Ishikawa (cell line): ENCODE measurements around the gene TMBIM6.

Experiments used
- CEBPB ChIP-seq: IDR thresholded peaks from 2 replicates; pipeline ENCODE4 v1.6.1; 2012
- CREB1 ChIP-seq: IDR thresholded peaks from 2 replicates; pipeline ENCODE4 v1.6.1; 2012; ENCODE audit warnings: low read depth
- EGR1 ChIP-seq: IDR thresholded peaks from 2 replicates; pipeline ENCODE4 v1.6.1; 2012
- EP300 ChIP-seq: IDR thresholded peaks from 2 replicates; pipeline ENCODE4 v1.6.1; 2012; ENCODE audit warnings: borderline replicate concordance
- FOXM1 ChIP-seq: IDR thresholded peaks from 2 replicates; pipeline ENCODE4 v1.6.1; 2012; ENCODE audit warnings: low read depth, borderline replicate concordance
- MAX ChIP-seq: IDR thresholded peaks from 2 replicates; pipeline ENCODE4 v1.6.1; 2012
- NFIC ChIP-seq: IDR thresholded peaks from 2 replicates; pipeline ENCODE4 v1.6.1; 2012
- RAD21 ChIP-seq: IDR thresholded peaks from 2 replicates; pipeline ENCODE4 v1.6.1; 2012; ENCODE audit warnings: low read depth
- REST ChIP-seq: IDR thresholded peaks from 2 replicates; pipeline ENCODE4 v1.6.1; 2012; ENCODE audit warnings: low read depth, mild to moderate bottlenecking
- TAF1 ChIP-seq: IDR thresholded peaks from 2 replicates; pipeline ENCODE4 v1.6.1; 2012; ENCODE audit warnings: low read depth, mild to moderate bottlenecking
- TCF12 ChIP-seq: IDR thresholded peaks from 2 replicates; pipeline ENCODE4 v1.6.1; 2012; ENCODE audit warnings: low read depth
- TEAD4 ChIP-seq: IDR thresholded peaks from 2 replicates; pipeline ENCODE4 v1.6.1; 2012
- USF1 ChIP-seq: IDR thresholded peaks from 2 replicates; pipeline ENCODE4 v1.6.1; 2012
- YY1 ChIP-seq: IDR thresholded peaks from 2 replicates; pipeline ENCODE4 v1.6.1; 2012; ENCODE audit warnings: low read depth
- ZBTB7A ChIP-seq: IDR thresholded peaks from 2 replicates; pipeline ENCODE4 v1.6.1; 2012; ENCODE audit warnings: low read depth

The TMBIM6 gene

GRCh38 chr12:49733219-49734017 lies 7.9 kb upstream of the TMBIM6 start:
- no peak for TF ChIP-seq EGR1
- TF ChIP-seq NFIC: no peak
- TF ChIP-seq MAX: no peak
- TF ChIP-seq TAF1: no peak
- no peak for TF ChIP-seq FOXM1
- TF ChIP-seq TEAD4: no peak
- TF ChIP-seq USF1: no peak
- TF ChIP-seq RAD21: no peak
- no peak for TF ChIP-seq CEBPB
- TF ChIP-seq ZBTB7A: no peak
- TF ChIP-seq TCF12: no peak
- no peak for TF ChIP-seq YY1
- TF ChIP-seq REST: no peak
- no peak for TF ChIP-seq EP300
- no peak for TF ChIP-seq CREB1

GRCh38 chr12:49741882-49742620 lies 694 bp downstream of the TMBIM6 start:
- TF ChIP-seq MAX: peak; percentile 94
- TF ChIP-seq NFIC: peak; percentile 69
- no peak for TF ChIP-seq RAD21
- peak; percentile 67; the same call in 1 of the 2 replicates for TF ChIP-seq USF1
- no peak for TF ChIP-seq REST
- no peak for TF ChIP-seq TCF12
- TF ChIP-seq TAF1: no peak
- no peak; the same call in 1 of the 2 replicates for TF ChIP-seq FOXM1
- TF ChIP-seq ZBTB7A: 0 out of 2 replicates have a peak, but pooled peaks have one; percentile 40
- no peak for TF ChIP-seq EGR1
- no peak for TF ChIP-seq YY1
- peak; percentile 30; the same call in 1 of the 2 replicates for TF ChIP-seq TEAD4
- TF ChIP-seq EP300: no peak
- TF ChIP-seq CREB1: 0 out of 2 replicates have a peak, but pooled peaks have one; percentile 58
- no peak for TF ChIP-seq CEBPB

GRCh38 chr12:49744363-49744885 lies 3.1 kb downstream of the TMBIM6 start:
- TF ChIP-seq CEBPB (no peak), NFIC (no peak), YY1 (no peak), USF1 (no peak), EGR1 (no peak), TAF1 (no peak), EP300 (no peak), TCF12 (no peak), REST (no peak), RAD21 (no peak), TEAD4 (no peak), MAX (no peak), CREB1 (no peak), ZBTB7A (no peak), FOXM1 (no peak)
